GM20431 (cell line): ENCODE results near the gene ATXN2.
"Not testable (repeated sequence)": the region's sequence is repeated elsewhere in the genome, so short reads cannot be mapped to it uniquely, and the experiment has no call there.

Experiments
- in situ Hi-C: fragments of 300-500 bp; cut with MseI, MboI; formaldehyde crosslinking; loops from one replicate; pipeline ENCODE4 v1.15.0; 2020; ENCODE audit warnings: low sequenced_read_pairs; ENCODE audit not compliant: unreplicated experiment

ATXN2 gene

DNA sequence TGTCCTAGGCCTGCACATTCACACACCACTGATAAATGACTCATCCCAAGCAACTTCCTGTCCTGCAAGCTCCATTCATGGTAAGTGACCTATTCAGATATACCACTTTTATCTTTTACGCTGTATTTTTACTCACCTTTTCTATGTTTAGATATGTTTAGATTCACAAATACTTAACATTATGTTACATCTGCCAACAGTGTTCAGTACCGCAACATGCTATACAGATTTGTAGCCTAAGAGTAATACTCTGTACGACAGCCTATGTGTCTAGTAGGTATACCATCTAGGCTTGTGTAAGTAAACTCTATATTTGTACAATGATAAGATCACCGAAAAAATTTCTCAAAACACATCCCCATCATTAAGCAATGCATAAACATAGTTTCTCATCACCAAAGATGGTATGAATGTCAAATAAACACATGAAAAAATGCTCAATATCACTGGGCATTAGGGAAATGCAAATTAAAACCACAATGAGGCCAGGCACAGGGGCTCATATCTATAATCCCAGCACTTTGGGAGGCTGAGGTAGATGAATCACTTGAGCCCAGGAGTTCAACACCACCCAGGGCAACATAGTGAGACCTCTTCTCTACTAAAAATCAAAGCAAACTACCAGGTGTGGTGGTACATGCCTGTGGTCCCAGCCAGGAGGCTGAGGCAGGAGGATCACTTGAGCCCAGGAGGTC is 20.7 kb downstream of the ATXN2 start:
- in situ Hi-C loops, result no loop called here

DNA sequence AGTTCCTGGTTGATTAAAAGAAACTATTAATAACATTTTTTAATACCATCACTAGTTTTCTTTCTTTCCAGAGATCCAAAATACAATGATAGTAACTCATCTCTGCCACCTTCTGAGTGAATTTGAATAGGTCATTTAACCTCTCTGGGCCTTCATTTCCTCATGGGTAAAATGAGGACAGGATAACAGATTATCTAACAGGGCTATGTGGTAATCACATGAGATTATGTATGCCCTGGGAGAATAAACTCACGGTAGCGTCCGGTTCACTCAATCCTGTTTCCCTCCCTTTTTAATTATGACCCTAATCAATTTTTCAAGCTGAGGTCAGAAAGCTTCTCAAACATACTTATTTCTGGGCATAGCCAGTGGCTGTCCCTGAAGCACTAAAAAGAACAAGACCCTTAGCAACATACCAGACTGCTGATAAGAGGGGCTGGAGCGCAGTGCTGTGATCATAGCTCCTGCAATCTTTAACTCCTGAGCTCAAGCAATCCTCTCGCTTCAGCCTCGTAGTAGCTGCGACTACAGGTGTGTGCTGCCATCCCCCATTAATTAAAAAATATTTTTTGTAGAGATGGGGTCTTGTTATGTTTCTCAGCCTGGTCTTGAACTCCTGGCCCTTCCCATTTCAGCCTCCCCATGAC is 24.2 kb downstream of the ATXN2 start:
- in situ Hi-C loops, result no loop called here

DNA sequence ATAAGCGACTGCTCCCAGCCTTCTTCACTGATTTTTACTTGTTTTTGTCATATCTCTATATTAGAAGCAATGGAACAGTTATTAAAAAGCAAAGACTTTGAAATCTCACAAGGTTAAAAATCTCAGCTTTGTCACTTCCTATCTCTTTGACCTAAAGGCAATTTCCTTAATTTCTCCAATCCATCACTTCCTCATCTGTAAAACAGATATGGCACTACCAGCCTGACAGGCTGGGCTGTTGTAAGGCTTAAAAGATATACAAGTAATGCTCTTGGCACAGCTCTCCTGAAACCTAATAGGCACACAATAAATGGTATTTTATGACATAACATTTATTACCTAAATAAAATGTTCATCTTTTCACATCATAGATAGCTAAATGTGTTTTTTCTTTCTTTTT is 25.6 kb downstream of the ATXN2 start:
- in situ Hi-C loops, result no loop called here

DNA sequence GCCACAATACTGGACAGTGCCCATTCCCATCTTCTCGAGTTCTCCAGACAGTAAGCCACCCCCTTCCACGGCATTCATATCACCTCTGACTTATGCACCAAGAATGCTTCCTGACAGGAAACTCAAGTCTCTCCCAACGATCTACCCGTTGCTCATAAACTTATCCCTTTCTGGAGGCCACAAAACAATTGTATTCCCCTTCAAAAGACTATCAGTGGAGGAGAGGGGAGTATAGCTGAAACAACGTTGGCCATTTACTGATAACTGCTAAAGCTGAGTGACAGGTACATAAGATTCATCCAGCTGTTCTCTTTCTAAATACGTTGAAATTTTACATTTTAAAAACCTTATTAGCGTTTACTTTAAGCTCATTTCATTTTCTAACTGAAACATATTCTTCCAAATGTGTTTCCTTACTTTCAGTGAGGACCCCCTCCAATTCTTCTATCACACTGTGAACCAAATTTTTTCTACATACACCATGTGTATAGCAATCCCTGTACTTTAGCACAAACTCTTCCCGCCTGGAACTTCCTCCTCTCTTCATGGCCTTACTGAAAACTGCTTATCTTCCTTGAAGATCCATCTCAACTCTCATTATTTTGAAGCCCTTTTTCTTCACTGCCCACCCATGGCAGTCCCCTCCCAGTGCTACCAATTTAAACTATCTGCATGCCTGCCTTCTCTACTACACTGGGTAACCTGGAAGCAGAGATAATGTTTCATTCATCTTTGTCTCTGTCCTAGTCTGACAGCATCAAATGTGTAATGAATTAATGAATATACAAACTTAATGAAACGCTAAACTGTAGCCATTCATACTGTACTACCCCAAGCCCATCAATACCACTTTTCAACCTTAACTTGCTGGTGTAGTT is 28.8 kb downstream of the ATXN2 start:
- in situ Hi-C loops, result no loop called here

DNA sequence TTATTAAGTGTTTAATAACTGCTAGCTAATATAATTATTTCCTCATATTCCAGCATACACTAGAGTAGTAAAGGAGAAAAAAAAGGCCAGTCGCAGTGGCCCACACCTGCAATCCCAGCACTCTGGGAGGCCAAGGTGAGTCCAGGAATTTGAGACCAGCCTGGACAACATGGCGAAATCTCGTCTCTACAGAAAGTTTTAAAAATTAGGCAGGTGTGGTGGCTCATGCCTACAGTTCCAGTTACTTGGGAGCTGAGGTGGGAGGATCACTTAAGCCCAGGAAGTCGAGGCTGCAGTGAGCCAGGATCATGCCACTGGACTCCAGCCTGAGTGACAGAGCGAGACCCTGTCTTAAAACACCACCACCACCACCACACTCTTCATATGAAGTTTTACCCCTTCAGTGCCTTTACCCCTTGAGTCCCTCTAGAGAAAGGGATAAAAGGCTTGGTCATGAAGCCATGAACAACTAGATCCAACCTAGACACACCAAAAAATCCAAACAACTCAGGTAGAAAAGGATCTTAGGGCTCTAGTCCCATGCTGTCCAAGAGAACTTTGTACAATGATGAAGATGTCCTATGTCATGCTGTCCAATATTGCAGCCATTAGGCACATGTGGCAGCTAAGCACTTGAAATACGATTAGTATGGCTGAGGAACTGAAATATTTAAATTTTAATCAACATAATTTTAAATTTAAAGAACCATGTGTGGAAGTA is 29.6 kb downstream of the ATXN2 start:
- in situ Hi-C loops, result no loop called here

DNA sequence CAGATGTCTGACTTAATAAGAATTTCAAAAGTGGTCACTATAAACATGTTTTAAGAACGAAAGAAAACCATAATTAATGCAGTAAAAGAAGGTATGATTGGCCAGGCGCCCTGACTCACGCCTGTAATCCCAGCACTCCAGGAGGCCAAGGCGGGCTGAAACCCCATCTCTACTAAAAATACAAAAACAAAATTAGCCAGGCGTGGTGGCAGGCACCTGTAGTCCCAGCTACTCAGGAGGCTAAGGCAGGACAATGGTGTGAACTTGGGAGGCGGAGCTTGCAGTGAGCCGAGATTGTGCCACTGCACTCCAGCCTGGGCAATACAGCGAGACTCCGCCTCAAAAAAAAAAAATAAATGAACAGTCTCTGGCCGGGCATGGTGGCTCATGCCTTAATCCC is 38.3 kb downstream of the ATXN2 start:
- in situ Hi-C loops, result not testable (repeated sequence)

DNA sequence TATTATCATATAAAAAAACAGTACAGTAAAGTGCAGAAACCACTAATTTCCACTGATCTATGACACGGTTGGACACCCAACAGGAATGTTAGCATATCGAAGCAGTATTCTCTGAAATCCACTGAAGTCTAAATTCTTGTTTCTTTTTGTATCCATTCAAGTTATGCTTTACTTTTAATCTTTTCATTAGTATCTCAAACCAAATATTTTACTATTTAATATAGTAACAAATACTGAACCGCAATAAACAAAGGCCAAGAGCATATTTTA is 41.1 kb downstream of the ATXN2 start:
- in situ Hi-C loops, result no loop called here

DNA sequence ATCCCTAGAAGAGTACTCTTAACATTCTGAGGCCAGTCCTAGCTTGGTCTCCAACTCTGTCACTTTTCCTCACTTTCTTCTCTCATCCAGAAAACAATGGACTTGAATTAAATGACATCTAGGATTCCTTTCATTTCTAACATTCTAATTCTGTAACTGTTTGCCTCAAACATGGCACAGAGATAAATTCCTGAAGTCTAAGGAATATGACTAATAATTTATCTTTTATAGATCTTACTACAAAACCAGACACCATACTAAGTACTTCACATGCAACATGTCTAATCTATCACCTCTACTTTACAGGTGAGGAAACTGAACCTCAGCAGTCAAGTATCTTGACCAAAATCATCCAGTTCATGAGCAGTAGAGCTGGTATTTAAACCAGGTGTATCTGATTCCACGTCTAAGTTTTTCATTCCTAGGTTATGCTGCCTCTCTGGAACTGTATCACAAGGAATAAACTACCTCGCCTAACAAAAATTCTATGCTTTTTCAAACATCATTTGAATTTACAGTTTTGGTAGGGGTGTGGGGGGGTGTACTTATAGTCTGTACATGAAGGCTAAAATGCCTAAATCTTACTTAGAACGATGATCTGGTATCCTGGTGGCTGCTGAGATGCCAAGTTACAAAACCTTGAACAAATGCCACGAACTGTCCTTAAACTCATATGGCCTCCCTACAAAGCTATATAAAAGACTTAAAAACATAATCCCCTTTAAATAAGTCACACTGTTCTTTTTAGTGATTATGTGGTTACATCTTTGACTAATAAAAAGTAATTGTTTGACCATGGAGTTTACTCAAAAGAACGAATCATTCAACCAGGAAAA is 41.6 kb downstream of the ATXN2 start:
- in situ Hi-C loops, result no loop called here

DNA sequence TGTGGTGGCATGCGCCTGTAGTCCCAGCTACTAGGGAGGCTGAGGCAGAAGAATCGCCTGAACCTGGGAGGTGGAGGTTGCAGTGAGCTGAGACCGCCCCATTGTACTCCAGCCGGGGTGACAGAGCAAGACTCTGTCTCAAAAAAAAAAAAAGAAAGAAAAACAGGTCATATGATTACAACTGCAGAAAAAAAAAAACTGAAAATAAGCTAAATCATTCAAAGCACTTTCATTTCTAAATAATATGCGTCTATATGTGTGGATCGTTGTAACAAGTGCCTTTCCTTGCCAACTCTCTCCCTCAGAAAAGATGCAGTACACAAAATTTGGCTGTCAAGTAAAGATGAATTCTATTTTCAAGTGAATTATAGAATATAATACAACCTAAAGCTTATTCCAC is 42.4 kb downstream of the ATXN2 start:
- in situ Hi-C loops, result no loop called here

DNA sequence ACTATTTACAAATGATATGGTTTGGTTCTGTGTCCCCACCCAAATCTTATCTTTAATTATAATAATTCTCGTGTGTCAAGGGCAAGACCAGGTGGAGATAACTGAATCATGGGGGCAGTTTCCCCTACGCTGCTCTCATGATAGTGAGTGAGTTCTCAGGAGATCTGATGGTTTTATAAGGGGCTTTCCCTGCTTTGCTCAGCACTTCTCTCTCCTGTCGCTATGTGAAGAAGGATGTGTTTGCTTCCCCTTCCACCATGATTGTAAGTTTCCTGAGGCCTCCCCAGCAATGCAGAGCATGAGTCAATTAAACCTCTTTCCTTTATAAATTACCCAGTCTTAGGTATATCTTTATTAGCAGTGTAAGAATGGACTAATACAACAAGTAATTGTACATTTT is 43.8 kb downstream of the ATXN2 start:
- in situ Hi-C loops, result not testable (repeated sequence)

DNA sequence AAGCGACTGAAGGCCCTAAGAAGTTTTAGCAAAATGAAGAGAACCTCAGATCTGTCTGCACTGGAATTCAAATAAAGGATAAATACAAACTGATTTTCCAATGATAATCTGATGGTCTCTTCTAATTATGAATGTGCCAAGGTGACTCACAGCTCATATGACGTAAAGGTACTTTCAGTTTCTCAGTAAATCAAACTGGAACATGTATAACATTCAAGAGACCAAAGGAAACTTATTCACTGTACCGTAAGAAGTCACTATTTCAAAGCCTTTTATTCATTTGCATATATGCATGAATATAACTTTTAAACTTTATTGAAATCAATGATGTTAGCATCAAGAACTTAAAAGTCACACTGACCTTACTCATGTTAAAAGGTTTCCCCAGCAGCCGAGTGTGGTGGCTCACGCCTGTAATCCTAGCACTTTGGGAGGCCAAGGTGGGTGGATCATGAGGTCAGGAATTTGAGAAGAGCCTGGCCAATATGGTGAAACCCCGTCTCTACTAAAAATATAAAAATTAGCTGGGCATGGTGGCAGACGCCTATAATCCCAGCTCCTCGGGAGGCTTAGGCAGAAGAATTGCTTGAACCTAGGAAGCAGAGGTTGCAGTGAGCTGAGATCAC is 52.2 kb downstream of the ATXN2 start:
- in situ Hi-C loops, result loop anchor here (25.0 kb wide), 1 partner anchor 160 kb away; no protein-coding TSS in a partner anchor

DNA sequence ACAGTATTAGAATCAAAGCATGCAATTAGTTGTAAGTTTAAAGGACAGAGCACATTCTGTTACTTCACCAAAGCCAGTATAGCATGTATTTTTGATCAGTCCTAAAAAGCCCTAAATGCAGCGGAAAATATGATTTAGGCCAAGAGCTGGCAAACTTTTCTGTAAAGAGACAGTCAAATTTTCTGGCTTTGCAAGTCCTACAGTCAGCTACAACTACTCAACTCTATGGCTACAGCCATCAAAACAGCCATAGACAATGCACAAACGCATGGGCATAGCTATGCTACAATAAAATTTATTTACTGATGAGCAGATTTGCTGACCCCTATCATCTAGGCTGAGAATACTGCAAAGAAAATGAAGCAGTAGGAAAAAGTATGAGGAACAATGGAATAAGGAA is 52.9 kb downstream of the ATXN2 start:
- in situ Hi-C loops, result loop anchor here (25.0 kb wide), 1 partner anchor 159 kb away; no protein-coding TSS in a partner anchor

DNA sequence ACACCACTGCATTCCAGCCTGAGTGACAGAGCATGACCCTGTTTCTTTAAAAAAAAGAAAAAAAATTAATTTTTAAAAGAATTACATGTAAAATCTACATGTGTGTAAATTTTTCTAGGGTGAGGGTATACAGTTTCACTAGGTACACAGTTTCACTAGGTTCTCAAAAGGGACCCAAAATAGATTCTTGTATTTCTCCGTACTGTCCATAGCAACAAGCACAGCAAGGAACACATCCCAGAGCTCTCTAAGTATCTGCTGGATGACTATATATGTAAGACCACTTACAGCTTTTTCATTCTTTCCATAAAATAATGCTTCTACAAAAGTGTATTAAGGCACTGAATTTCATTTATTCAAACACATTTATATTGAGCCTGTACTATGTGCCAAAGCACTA is 55.1 kb downstream of the ATXN2 start:
- in situ Hi-C loops, result loop anchor here (25.0 kb wide), 1 partner anchor 157 kb away; no protein-coding TSS in a partner anchor

DNA sequence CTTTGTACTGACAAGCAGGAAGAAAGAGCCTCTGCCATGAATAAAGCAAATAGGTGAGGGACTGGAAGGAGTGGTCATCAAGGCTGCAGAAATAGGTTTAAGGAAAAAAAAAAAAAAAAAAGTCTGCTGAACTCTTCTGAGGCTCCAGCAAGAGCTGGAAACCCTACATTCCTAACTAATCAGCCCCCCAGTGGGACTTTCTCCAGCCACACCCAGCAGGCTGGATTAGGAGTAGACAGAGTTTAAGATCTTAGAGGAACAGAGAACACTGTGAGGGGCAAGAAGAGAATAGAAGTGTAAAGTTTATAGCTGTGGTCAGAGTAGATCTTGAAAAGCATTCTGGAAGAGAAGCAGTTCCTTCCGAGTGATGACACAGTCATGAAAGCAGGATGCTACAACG is 66.4 kb downstream of the ATXN2 start:
- in situ Hi-C loops, result loop anchor here (25.0 kb wide), 1 partner anchor 145 kb away; no protein-coding TSS in a partner anchor

DNA sequence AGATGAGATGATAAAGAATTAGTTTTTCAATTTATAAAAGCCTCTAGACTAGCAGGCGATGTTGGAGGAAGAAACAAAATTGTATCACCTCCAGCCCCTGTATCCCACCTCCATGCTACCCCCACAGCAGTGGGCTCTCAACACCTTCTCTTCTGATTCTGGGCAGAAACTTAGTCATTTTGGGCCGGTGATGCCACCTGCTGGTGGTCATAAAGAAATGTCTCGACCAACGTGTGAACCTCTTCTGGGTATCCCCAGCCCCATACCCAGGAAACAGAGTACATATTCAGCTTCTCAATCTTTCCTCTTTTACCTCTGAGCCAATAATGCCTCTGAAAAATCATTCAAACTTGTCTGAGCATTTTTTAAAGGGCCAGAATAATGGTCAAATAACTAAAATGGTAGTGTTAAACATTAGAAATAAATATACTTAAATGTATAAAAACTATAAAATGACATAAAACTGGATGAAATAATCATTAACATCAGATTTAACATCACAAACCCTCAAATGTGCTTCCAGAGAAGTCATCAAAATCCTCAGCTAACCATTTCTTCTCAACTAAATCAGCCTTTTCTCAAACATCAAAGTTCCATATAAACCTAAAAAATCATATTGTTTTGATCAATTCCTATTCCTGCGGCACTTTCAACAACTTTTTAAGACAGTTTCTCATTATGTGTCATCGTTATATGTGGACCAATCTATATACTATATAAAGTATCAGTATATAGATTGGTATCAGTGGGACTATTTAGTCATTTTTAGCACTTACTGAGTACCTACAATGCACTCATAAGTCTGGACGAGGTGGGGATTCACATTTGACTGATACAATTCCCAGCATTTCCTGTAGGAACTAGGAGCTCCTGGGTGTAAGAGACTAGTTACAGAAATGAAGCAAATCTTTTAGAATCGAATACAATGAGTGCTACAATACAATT is 69.4 kb downstream of the ATXN2 start:
- in situ Hi-C loops, result loop anchor here (25.0 kb wide), 1 partner anchor 142 kb away; no protein-coding TSS in a partner anchor

DNA sequence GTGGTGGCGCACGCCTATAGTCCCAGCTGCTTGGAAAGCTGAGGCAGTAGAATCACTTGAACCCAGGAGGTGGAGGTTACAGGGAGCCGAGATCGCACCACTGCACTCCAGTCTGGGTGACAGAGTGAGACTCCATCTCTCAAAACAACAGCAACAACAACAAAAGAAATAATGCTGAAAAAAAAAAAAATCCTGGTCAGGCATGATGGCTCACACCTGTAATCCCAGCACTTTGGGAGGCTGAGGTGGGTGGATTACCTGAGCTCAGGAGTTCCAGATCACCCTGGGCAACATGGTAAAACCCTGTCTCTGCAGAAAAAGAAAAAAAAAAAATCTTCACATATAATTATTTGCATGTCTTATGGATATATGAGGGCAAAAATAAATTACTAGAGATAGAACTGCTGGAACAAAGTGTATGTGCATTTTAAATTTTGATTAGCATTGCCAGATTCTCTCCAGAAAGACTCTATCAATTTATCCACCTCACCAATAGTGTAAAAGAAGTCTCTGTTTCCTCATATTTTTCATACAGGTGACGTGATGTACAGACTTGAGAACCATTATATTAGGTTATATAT is 75.4 kb downstream of the ATXN2 start:
- in situ Hi-C loops, result no loop called here

DNA sequence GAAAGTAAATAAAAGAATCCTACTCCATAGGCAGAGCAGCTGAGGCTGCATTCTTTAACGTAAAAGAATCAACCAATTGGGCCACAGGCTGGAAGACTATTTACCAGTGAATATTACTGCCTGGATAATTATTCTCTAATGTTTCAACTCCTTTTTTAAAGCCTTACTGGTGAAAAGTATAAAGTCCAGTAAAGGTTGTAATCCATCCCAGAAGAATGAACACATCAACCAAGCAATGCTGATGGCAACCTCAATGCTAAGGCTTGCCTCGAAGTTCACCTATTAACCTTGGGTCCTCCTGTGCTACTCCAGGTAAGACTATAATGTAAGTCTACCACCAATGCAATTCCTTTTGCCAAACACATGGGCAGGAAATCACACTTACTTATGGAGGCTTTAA is 77.3 kb downstream of the ATXN2 start:
- in situ Hi-C loops, result no loop called here

DNA sequence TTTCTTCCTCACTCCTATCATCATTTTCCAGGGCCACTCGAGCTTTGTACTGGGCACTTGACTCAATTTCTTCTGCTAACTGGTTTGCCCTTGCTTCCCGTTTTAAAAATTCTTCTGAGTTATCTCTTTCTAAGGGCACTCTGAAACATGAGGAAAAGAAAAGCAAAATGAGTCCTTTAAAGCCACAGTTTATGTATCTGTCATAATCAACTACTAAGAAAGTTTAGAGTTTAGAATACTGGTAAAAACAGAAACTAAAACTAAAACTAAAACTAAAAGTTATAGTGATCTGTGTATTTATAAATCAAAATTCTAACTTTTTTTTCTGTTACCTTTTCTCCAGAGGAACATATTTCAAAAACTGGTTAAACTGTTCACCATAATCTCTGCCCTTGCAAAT is 79.2 kb downstream of the ATXN2 start:
- in situ Hi-C loops, result no loop called here
